RKO (cell line): Measurements from ENCODE around the gene FAM117B.
"Not testable (repeated sequence)": the region's sequence is repeated elsewhere in the genome, so short reads cannot be mapped to it uniquely, and the experiment has no call there.

ENCODE experiments used
- DNase-seq: peaks from one replicate; pipeline ENCODE4 v3.0.0-alpha.2; 2016; ENCODE audit warnings: low spot score

FAM117B gene

GRCh38 chr2:202703091-202703490 is 68.3 kb downstream of the FAM117B start:
- DNase-seq = no peak

DNA sequence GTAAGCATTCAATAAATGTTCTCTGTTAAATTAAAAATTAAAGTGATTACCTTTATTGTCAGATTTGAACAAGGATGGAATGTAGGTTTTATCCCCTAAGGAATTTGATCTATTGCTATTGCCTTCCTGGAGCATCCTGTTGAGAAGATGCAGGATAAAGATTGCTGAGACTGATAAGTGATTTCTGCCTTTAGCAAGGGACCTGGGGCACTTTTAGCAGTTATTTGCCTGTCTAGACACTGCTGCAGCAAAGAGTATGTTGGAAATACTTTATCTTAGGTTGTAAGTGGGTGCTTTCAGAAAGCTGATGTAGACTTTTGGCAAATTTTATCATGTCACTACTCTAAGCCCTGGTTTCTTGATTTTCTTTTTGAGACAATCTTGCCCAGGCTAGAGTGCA is 69.5 kb downstream of the FAM117B start:
- DNase-seq = no peak

- no peak for DNase-seq
Observed at GRCh38 chr2:202705446-202706020, 70.8 kb downstream of the FAM117B start.

- DNase-seq = not testable (repeated sequence)
Observed at GRCh38 chr2:202714971-202715935, 80.5 kb downstream of the FAM117B start.

DNA sequence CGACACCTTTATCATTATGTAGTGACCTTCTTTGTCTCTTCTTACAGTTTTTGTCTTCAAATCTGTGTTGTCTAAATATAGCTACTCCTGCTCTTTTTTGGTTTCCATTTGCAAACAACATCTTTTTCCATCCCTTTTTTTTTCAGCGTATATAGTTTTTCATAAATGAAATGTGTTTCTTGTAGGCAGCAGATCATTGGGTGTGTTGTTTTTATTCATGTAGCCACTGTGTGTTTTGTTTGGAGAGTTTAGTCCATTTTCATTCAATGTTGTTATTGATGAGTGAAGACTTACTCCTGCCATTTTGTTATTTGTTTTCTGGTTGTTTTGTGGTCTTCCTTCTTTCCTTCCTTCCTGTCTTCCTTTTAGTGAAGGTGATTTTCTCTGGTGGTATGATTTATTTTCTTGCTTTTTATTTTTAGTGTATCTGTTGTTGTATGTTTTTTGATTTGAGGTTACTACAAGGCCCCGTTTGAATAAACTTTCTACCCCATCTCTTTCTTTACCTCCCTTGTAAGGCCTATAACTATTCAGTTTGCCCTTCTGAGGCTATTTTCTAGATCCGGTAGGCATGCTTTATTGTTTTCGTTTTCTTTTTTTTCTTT is 81.4 kb downstream of the FAM117B start:
- DNase-seq = no peak

DNA sequence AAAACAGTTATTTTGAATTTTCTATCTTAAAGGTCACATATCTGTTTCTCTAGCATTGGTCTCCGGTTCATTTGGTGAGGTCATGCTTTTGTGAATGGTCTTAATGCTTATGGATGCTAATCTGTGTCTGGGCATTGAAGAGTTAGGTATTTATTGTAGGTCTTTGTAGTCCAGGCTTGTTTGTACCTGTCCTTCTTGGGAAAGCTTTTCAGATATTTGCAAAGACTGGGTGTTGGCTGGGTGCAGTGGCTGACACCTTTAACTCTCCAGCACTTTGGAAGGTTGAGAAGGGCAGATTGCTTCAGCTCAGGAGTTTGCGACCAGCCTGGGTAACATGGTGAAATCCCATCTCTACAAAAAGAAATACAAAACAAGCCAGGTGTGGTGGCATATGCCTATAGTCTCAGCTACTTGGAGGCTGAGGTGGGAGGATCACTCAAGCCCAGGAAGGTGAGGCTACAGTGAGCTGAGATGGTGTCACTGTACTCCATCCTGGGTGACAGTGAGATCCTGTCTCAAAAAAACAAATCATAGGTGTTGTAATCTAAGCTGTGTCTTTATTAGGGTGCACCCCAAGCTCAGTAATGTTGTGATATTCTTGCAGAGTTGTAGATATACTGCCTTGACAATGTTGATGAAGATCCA is 82.3 kb downstream of the FAM117B start:
- no peak for DNase-seq

GRCh38 chr2:202717598-202718310 is 83.0 kb downstream of the FAM117B start:
- no peak for DNase-seq

GRCh38 chr2:202718614-202719013 is 83.8 kb downstream of the FAM117B start:
- peak; percentile 51 for DNase-seq

- DNase-seq = no peak
Observed at GRCh38 chr2:202720226-202720625, 85.5 kb downstream of the FAM117B start.

DNA sequence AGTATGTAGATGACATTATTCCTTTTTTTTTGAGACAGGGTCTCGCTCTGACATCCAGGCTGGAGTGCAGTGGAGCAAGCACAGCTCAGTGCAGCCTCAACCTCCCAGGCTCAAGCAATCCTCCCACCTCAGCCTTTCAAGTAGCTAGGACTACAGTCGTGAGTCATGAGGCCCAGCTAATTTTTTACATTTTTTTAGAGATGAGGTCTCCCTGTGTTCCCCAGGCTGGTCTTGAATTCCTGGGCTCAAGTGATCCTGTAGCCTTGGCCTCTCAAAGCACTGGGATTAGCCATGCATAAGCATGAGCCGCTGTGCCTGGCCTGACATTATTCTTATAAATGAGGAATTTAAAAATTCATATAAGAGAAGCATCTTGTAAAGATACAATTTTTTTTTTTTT is 86.9 kb downstream of the FAM117B start:
- peak; percentile 9 for DNase-seq

GRCh38 chr2:202723746-202724145 is 89.0 kb downstream of the FAM117B start:
- DNase-seq = no peak

DNA sequence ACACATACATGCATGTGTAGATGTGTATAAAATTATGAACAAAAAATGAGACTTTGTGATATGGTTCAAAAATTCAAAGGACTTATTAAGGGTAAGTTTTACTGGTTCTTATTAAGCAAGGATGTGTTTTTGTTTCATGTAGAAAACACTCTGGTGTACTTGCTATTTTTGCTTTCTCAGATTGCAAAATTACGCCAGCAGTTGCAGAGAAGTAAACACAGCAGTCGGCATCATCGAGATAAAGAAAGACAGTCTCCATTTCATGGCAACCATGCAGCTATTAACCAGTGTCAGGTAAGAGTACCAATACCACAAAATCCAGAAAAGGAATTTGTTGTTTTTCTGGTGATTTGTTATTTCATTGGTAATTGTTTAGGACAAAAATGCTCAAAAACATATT is 91.3 kb downstream of the FAM117B start:
- DNase-seq = no peak

DNA sequence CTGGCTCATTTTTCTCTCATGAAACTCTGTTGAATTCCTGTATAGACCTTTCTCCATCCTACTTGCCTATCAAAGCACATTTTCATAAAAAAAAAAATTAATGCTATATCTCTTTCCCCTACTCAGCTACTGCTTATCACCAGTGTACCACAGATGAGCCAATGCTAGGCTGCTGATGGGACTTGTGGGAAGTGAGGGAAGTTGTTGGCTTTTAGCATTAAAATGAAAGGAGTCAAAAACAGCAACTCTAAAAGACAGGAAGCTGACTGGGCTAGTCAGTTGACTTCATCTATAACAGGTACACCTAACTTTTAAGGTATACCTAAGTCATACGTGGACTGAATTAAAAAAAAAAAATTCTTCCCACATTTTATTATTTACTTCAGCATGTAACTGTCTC is 102.1 kb downstream of the FAM117B start:
- DNase-seq = no peak

- no peak for DNase-seq
Observed at GRCh38 chr2:202743613-202744012, 108.8 kb downstream of the FAM117B start.

GRCh38 chr2:202749477-202749876 is 114.7 kb downstream of the FAM117B start:
- DNase-seq = no peak

GRCh38 chr2:202750763-202751427 is 116.1 kb downstream of the FAM117B start:
- no peak for DNase-seq

GRCh38 chr2:202752071-202752470 is 117.3 kb downstream of the FAM117B start:
- no peak for DNase-seq

DNA sequence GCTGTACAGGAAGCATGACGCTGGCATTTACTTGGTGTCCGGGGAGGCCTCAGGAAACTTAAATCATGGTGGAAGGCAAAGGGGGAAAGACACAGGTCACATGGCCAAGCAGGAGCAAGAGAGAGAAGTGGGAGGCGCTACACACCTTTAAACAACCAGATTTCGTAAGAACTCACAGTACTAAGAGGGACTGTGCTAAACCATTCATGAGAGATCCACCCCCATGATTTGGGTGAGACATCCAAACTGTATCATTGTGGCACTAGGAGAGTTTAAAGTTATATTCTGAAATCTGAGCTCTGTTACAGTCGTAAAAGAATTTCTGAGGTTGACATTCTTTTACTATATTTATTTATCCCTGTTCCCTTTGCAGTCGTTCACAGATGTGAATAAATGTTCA is 120.2 kb downstream of the FAM117B start:
- DNase-seq = no peak

GRCh38 chr2:202756598-202756997 is 121.8 kb downstream of the FAM117B start:
- no peak for DNase-seq

DNA sequence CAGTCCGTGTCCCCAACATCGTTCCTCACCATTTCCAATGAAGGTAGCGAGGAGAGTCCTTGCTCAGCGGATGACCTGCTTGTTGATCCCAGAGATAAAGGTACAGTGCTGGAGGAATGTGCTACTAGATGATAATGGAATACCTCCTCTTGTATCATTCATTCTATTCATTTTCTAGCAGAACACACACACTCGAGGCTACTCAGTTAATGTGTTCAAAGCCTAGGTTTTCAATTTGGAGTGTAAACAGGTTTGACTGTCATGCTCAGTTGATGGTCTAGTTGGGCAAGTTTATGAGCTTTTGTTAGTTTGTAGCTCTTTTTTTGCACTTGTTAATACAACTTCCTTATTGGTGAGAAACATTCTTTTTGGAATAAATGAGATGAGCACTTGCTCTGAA is 122.6 kb downstream of the FAM117B start:
- no peak for DNase-seq

GRCh38 chr2:202758128-202758527 is 123.4 kb downstream of the FAM117B start:
- DNase-seq = no peak
